Activated CD4-positive, alpha-beta T cell treated with anti-CD3 and anti-CD28 coated beads, Interleukin-2, amount 50 U/mL, for 48 hours (primary cell): ENCODE data around the gene MAST4.

Experiments used
- DNase-seq, 2 experiments: peaks; one replicate each; pipeline ENCODE4 v3.0.0-alpha.2; 2020

Gene MAST4

DNA sequence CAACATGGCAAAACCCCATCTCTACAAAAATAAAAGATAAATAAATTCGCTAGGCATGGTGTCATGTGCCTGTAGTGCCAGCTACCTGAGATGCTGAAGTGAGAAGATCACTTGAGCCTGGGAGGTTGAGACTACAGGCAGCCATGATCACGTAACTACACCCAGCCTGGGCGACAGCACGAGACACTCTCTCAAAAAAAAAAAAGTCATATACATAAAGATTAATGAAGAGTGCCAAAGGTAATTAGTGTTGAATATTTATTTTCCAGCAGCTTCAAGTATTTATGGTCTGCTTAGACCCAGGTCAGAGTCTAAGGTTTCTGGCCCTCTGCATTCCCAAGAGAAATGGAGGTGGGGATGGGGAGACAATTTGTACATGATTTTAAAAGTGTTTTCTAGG, 432.7 kb downstream of the MAST4 start:
- no peak for DNase-seq

DNA sequence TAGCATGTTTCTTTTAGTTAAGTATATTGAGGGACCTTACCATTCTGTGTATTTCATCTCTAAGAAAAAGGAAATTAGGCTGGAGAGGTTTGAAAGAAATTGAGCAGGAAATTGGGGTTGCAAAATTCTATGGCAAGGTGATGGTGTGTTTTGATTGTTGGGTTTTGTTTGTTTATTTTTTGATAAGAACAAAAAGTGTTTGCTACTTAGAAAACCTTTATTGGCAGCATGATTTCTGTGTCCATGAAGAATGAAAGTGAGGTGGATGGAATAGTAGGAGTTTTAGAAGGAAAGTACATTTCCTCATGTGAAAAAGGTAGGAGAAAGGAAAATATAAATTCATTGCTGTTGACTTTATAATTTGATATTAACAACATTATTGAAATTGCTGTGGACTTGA, 433.3 kb downstream of the MAST4 start:
- DNase-seq: no peak

DNA sequence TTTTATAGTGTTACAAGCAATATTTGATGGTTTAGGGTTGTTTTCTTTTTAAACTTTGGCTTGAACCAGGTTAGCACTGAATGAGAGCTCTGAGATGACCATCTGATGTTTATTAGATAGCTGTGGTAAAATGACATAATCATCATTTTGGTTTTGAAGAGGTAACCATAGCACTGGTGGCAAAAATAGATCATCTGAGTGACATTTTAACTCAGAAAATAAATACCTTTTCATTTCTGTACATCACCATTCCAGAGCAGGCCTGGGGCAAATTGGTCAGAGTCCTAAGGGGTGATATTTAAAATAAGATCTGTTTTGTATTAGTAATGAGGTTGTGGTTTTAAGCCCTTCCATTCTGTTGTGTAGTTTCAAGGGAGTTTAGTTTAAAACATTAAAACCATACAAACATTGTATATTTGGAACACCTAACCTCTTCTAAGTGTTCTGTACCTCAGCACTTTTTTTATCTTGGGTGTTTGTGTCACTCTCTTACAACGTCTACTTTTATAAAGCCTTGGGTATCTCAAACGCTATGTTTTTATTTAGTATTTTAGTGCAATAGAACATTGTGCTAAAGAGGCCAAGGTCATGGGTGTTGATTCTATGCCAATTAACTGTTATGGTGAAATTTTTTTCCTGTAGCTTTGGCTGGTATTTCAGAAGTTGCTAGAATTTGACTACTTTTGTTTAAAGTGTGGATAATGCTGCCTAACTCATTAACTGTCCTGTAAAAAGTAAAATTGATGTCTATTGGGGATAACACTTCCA, 434.3 kb downstream of the MAST4 start:
- DNase-seq: no peak

DNA sequence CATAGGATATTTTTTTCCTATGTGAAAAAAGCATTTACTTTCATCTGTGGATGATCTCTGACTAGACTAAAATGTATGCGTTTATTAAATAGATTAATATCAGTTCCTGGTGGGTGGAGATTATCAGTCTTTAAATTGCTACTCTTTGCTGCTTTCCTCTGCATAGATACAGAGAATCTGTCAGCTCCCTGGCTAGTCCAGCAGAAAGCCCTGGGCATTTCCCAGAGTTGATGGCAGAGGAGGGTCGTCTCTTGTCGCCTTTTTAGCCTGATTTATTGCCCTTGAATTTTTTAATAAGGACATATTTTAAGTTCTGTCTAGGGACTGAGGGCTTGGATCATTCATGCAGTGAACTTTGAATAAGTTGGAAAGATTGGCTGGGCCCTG, 434.9 kb downstream of the MAST4 start:
- no peak for DNase-seq

DNA sequence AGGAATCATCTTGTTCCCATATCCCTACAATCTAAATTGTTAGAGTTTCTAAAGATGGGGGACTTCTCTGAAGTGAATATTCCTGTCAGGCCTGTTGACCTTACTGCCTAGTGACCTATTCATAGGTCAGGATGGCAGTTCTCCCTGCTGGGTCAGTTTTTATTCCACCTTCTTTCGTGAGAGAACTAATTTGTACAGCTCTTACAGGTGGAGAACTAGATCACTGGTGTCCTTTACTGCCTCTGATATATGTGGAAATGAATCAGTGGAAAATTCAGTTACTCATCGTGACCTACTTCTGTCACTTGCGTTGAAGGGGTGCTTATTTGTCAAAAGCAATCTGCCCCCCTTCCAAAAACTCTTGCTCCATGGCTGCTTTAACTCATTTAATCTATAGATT, 435.5 kb downstream of the MAST4 start:
- DNase-seq: no peak

DNA sequence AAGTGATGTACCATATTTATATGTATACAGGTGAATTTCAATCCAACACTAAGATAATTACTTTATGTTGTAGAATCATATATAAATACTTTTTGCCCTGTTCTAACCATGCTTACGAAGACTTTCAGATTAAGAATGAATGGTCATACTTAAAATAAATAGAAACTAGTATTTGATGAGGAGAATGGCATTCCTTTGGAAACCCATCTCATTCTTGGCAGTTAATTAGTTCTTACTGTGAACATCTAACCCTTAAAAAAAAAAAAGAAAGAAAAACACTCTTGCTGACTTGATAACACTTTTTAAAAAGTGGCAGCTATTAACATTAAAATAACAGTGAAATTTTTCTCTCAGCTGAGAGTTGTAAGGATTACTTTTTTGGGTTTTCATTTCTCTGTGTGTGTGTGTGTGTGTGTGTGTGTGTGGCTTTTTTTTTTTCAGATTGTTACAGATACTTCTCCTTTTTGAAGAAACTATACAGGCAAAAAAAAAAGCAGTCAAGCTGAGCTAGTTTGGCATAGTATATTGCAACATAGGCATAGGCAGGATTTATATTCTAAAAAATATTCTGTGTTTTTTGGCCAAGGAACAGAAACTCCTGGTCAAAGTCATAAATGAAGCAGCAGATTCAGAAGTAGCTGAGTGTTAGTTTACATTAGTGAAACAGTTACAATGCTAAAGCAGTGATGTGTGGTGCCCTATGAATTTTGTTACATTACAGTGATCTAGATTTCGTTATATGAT, 436.9 kb downstream of the MAST4 start:
- DNase-seq: no peak

DNA sequence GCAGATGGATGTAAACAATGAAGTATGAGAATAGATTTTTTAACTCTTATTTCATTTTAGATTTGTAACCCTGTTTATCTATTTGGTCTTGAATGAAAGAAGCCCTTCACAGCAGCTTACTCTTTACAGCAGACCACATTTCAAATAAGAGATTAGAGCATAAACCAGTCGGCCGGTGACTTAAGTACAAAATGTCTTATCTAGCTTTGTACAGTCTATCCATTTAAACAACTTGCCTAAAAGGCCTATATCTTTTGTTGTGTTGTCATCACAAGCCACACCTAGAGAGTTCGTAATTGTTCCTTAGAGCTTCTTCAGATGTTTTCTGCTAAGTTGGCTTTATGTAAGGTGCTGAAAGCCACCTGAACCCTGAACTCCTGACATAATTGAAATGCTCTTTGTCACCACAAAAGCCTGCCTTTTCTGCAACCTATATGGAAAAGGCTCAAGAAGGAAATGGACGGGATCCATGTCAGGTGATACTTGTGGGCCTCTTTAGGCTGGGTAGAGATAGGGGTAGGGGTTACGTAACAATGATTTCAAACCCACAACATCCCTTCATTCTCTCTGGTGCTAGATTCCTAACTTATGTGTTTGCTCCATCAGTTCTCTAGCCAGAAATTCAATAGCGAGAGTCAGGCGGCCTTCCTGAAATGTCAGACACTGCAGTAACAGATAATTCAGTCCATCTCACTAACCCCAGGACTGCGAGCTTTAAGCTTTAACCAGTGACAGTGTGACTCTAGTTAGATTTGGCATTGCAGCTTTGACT, 437.9 kb downstream of the MAST4 start:
- no peak for DNase-seq

DNA sequence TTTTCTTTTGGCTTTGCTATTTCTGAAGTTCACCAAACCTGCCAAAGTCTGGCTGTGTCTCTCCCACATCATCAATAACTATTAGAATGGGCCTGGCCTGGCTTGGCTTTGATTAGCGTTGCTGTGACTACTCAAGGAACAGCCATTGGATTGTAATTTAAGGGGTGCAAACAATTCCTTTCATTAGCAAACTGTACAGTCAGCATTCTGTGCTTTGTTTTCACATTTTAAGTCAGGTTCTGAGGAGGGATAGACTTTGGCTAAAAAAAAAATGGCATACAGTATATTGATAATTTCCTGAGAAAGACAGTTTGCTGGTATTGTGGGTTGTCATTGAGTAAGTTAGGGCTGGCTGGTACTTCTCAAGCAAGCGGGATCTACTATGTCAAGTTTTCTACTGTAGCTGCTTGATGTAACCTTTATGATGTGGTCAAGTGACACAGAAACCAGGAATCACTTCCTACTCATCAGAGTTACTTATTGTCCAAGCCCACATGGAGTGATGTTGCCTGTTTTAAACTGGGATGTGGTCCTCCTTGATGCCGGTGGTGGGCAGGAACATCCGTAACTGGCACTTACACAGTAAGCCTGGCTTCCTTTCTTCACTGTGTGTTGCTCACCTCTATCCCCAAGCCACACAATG, 439.0 kb downstream of the MAST4 start:
- DNase-seq: no peak

DNA sequence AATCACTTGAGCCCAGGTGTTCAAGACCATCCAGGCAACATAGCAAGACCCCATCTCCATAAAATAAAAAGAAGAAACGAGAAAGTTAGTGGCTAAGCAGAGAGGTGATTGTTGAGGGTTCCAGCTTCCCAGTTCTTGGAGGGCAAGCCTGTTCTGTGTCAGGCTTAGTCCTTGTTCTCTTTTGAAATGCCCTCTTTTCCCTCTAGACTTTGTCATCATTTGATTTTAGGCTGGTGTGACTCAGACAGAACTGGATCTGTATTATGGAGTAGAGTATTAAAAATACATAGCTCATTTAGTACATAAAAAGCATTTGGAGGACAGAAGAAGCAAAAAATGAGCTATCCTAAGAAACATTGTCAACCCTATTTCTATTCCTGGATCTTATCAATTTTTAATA, 441.0 kb downstream of the MAST4 start:
- no peak for DNase-seq

DNA sequence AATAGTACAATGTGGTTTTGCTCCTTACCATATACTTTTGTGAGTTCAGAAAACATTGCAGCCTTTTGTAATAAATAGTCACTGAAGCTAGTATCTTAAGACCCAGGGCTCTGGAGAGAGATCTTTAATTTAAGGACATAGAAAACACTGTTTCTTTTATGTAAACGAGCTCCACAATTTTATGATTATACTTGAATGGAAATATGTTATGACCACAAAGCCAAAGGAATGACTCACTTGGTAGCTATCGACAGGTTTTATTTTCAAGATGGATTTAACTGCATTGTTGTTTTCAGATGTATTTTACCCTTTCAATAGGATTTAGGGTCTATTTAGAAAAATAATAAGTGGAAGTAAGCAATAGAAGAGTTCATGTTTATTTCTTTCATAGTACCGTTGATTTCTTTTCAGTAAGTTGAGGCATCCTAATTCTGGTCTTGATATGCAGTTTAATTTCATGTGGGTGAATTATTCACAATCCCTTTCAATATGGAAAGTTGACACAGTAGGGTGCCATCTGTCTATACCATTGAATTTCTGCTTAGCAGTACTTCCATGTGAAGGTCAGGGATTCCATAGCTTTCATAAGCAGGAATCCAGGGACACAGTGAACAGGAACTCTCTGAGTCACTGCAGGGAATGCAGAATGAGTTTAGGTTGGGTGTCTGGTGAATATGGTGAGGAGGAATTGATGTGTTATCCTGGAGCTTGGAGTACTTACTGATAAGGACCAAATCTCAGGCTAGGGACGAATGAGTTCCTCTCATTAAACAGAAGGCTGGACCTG, 442.8 kb downstream of the MAST4 start:
- DNase-seq: no peak

DNA sequence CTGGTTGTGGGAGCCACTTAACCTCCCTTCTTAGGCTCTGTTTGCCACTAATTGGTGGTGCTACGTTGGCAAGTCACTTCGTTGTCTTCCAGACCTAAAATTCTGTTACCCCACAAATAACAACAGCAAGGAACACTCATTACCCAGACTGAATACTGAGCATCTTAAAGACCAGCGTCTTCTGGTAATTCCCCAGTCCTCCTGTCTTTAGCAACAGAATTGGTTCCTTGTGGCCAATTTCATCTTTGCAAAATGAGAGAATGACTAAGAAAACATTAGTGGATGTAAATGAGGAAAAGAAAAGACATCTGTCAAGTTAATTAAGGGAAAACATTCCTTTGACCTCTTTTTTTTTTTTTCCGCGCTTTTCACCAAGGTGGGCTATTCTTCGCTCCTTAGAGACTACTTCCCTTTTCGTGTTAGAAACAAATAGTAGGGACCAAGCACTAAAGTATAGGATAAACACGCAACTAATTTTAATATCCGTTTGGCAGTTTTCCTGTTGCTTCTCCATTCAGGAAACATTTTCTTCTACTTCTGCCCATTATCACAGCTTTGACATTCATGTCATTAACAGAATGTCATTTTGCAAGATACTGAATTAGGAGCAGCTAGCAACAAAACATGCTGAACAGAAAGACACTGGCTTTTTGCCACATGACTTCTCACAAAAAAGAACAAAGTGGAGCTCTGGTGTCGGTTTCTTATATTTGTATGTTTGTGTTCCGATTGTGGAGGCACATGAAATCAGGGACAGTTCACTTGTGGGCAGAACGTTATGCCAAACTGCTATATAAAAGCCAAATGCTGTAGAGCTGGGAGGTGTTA, 446.2 kb downstream of the MAST4 start:
- DNase-seq: no peak

DNA sequence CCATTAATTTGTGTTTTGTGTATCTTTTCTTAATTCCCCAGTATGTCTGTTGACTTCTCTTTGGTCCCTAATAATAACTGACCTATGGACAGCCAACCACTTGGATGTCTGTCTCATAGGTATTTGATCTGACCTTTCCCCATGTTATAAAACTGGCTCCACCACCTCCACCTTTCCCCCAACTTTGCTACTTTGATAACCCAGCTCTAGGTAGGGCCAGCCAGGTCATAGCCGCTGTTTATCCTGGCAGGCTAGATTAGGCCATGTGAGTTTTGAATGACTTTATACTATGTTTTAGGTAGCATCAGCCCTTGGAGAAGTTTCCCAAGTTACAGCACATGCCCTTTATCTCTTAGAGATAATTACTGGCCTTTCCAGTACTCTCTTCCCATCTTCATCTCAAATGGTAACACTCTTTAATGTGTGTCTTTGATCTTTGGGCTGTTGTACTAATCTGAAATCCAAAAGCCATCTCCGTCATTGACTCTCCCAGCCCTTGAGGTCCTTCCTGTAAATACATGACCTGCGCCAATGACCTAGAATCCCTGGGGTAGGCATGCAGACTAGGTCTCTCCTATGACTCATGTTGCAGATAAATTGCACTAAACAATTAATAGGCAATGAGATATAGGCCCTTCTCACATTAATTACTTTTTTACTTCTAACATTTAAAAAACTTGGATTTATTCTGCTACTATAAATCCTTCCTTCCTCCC, 447.8 kb downstream of the MAST4 start:
- no peak for DNase-seq

DNA sequence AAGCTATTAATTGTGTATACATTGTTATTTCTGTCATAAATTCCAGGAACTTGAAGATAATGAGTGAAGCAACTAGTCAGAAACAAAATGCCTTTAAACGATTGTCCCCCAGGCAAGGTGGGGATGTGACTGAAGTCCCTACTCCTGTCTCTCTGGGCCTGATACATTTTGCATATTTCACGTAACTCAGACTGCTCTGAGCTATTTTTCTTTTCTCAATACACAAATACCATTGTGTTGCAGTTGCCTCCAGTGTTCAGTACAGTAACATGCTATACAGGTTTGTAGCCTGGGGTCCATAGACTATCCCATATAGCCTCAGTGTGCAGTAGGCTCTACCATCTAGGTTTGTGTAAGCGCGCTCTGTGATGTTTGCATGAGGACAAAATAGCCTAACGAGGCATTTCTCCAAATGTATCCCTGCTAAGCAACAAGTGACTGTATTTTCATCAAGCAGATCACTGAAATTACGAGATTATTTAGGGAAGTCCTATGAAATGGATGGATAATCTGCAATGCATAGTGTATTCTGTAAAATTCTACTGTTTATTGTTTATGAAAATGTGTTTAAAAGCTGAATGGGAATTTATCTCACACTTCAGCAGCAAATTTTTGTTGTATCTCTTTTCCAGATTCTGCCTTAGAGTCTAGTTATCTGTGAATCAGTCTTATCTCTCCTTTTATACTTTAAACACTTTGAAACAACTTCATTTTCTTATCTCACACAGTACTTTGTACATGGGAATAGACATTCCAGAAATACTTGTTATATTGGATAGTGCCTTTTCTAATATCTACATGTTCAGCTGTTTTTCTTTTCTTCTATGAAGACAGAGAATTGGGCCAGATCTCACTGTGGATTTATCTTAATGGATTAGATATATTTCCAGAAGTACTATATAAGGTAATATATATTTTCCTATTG, 449.9 kb downstream of the MAST4 start:
- DNase-seq: no peak

DNA sequence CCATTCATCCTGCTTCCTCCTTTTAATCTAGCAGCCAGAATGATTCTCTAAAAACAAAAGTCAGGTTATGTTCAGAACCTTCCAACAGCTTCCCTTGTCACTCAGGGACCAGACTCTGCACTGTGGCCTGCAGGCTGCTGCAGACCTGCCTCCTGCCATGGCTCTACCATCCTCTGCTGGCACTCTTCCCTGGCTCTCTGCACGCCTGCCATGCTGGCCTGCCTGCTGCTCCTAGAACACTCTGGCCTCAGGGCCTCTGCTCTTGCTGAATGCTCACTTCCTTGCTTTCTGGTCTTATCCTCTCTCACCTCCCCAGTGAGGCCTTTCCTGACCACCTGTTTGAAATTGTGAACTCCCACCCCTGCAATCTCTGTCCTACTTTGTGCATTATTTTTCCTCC, 451.0 kb downstream of the MAST4 start:
- DNase-seq: no peak

DNA sequence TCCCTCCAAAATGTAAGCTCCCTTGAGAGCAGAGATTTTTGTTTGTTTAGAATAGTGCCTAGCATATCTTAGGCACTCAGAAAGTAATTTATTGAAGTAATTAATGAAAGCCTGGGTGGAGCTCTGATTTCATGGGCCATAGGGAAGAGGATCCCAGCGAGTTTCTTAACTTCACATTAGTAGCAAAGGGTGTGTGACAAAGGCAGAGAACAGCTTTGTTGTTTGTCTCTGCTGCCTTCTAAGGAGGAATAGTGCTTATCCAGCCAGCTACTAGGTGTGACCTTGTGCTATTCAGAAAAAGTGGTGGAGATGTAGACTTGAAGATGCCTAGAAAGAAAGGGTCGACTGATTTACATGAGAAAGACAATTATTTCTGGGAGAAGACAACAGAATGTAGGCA, 451.4 kb downstream of the MAST4 start:
- DNase-seq: no peak

DNA sequence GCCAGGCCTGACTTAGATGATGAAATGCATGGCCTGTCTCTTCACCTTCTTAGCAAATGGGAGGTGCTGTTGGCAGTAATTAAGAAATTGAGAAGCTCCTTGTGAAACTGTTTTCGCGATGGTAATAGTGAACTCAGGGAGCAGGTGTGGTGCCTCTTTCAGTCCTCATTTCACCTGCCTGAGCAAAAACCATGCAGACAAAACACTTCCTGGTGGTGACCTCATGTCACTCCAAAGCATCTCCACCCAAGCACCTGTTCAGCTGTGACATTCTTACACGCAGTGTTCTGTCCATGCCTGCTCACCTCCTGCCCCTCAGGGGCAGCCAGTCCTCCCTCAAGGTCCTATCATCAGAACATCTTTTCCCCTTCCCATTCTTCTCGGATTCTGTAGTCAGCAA, 453.9 kb downstream of the MAST4 start:
- DNase-seq: no peak

DNA sequence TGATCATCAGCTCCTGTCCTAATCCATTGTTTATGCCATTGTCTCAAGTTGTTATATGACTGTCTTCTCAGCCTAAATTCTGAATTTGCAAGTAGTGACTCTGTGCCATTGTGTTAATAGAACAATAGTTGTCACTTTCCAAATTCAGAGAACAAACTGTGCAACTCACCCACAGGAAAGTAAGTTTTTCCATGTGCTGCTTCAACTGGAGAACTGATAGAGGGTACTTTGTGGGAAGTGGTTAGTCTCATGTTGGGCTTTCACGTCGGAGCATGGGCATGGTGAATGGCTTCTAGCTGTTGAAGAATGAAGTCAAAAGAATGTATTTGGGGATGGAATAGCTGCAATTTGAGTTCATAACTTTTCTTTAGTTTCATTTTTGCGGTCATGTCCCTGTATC, 454.4 kb downstream of the MAST4 start:
- DNase-seq: no peak

DNA sequence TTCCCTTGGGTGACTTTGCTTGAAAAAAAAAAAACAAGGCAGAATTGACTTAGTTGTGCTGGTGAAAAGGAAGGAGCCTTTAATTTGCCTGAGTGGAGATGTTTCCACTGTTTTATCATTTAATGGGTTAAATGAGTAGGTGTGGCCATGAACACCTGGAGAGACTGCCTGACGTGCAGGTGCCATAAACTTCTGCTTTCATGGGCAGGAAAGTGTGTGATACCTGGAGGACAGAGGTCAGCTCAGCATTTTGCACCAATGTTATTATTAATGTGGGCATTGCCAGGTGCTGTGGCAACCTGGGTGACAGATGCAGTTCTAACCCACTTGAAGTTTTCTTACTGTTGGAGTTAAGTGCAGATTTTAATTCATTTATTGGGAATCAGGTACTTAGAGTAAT, 455.0 kb downstream of the MAST4 start:
- DNase-seq: no peak

DNA sequence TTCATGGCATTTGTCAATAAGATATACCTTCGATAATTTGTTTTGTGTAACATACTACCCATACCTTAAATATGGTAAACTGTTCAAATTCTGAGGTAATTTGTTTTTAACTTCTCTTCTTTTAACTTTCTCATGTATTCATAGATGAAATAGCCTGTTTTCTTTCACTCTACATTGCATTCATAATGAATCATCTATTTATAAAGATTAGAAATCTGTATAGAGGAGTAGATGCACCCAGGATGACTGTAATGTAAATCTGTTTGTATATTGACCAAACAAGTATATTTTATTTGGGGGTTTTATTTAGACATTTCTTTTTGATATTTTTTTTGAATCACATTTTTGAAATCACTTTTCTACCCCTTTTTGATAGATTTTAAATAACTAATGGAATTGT, 455.8 kb downstream of the MAST4 start:
- no peak for DNase-seq

DNA sequence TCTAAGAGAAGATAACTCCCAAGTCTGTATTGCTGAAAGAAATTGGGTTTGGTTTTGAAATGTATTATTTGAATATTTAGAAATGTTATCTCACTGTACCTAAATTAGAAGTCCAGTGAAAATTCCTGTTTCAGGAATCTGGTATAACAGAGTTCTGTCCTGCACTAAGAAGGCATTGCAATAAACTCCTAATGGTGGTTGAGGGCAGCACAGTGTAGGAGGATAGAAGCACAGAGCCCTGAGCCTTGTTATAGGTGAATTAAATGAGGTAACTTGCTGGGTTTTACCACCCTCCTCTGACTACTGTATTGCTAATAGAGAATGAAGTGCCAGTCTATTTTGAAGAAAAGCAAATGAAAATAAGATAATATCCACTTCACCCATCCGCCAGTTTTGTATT, 457.0 kb downstream of the MAST4 start:
- DNase-seq: no peak
